GM19324 (cell line): ENCODE measurements around the gene VPS45.
"Not testable (repeated sequence)": the region's sequence is repeated elsewhere in the genome, so short reads cannot be mapped to it uniquely, and the experiment has no call there.

Experiments used
- ATAC-seq: cut with Tn5 transposase; IDR thresholded peaks from one replicate; pipeline ENCODE4 v1.9.1; 2021; ENCODE audit warnings: mild to moderate bottlenecking, moderate library complexity; ENCODE audit not compliant: unreplicated experiment, low FRiP score

VPS45 gene, protein sequence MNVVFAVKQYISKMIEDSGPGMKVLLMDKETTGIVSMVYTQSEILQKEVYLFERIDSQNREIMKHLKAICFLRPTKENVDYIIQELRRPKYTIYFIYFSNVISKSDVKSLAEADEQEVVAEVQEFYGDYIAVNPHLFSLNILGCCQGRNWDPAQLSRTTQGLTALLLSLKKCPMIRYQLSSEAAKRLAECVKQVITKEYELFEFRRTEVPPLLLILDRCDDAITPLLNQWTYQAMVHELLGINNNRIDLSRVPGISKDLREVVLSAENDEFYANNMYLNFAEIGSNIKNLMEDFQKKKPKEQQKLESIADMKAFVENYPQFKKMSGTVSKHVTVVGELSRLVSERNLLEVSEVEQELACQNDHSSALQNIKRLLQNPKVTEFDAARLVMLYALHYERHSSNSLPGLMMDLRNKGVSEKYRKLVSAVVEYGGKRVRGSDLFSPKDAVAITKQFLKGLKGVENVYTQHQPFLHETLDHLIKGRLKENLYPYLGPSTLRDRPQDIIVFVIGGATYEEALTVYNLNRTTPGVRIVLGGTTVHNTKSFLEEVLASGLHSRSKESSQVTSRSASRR

DNA sequence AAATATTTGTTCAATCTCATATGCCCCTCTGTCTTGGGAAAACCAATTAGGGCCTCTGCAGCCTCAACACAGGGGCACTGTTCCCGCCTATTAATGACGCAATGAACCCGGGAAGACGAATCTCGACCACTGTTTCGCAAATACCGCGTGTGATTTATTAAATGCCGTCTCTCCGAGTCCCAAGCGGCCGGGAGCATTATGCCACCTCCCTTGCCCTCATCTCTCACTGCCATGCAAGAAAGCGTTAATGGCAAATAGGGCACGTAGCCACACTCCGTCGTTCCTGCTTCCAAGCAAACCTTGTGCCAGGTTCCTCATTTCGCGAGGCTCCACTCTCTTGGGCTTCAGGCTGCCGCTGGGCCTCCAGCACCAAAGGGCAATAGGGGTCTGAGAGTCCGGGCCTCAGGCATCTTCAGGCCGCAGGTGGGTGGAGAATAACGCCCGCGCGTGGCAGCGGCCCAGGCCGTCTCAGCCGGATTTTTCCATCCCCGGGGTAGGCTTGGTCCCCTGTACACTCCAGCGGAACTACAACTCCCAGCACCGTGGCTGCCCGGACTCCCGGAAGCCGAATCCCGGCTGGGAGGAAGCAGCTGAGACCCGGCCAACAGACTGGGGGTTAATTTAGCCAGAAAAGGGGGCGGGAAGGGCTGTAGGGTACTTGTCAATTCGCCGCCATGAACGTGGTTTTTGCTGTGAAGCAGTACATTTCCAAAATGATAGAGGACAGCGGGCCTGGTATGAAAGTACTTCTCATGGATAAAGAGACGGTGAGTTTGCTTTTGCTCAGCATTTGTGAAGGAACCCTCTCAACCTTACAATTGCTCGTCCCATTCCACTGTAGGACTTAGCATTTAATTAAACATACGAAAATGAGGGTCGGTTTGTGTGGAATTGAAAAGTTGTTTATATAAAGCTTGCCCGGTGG, at the start of gene VPS45:
TSS of gene VPS45 (plus strand) at position 593 of the 925 bp plus-strand sequence. CDS start at position 675, 82 bp downstream.
- ATAC-seq, result peak; percentile 86

DNA sequence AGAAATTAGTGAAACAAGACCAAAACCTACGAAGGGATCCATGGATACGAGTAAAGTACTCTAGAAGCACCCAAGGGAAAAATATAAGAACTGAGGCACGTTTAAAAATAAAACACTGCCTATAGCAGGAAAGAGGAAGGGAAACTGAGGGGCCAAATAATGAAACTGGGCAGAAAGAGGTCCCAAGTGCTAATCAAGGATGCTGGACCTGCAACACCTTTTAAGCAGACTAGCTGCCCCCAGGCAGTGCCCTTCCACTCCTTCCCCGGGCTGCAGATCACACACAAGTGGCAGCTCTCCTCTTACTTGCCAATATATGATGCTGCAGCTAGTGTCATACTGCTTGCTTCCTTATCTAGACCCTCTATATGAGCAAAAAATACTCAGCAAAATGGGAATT, 49.4 kb upstream of the VPS45 start:
- no peak for ATAC-seq

DNA sequence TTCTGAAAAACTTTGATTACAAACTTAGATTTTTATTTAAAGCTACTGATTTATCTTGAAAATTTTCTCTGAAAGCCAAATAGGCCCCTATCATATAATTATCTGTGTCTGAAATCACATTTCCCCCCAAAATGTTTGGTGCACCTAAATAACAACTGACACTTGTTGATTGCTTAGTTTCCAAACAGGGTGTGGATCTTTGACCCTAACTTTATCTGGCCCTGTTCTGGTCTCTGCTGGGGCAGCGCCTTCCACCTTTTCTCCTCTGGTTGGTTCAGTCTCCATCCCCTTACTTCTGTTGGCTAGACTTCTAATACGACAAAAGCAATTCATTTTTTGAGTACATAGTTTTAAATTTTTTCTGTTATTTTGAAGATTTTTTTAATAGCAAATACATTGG, 46.9 kb upstream of the VPS45 start:
- ATAC-seq, result no peak

DNA sequence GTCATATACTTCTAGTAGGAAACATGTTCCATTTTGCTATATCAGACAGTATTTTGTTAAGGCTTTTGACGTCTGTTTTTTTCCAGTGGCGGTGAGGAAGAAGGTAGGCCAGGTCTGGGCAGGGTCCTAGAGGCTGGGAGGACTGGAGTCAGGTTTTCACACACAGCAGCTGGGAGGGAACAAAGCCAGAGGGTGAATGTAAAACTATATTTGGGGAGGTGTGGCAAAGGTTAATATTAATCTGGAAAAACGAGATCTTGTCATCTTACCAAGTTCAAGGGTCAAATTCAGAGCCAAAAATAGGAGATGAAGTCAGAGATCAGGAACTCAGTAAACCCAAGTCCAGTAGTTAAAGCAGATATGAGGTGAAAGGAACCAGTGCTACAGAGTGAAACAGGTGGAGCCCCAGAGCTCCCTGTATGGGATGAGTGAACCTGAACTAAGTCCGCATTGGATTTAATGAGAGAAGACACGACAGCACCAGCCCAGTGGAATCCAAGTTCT, 46.3 kb upstream of the VPS45 start:
- no peak for ATAC-seq

DNA sequence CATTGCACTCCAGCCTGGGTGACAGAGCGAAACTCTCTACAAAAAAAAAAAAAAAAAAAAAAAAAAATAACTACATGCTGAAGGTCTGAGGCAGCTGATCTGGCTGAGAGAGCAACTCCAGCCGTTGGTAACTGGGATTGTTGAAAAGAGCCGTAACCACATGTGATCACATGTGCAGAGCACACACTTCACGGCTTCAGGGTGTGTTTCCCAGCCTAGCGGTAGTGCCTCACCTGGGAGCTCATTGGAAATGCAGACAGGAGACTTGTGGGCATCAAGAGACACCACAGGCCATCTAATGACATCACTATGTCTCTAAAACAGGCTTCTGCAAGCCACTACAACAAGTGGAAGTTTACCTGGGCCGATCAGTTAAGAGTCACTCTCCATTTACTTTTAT, 45.2 kb upstream of the VPS45 start:
- no peak for ATAC-seq

DNA sequence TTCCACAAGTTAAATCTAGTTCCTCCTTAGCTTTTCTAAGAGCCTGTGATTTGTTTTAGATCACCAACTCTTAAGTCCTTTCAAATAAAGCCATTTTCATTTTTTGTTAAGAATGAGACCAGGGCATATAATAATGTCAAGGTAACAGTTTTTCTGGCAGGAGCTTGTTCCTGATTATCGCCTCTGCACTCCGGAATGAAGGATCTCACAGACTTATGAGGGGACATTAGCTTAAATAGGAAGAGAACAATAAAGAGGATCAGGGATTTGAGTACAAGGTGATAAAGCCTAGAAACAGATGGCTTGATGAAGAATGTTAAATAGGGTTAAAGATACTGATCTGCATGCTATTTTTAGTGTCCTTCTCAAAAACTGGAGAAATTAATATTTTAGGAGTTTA, 43.4 kb upstream of the VPS45 start:
- no peak for ATAC-seq

DNA sequence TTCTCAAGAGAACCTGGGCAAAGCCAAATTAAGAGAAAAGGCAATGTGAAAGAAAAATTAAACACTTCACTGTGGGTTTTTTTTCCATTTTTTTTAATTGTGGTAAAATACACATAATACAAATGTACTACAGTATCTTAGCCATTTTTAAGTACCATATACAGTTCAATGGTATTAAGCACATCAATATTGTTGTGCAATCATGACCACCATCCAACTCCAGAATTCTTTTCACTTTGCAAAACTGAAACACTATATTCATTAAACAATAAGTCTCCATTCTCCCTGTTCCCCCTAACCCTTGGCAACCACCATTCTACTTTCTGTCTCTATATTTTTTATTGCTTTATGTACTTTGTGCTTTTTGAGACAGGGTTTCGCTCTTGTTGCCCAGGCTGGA, 39.3 kb upstream of the VPS45 start:
- no peak for ATAC-seq

DNA sequence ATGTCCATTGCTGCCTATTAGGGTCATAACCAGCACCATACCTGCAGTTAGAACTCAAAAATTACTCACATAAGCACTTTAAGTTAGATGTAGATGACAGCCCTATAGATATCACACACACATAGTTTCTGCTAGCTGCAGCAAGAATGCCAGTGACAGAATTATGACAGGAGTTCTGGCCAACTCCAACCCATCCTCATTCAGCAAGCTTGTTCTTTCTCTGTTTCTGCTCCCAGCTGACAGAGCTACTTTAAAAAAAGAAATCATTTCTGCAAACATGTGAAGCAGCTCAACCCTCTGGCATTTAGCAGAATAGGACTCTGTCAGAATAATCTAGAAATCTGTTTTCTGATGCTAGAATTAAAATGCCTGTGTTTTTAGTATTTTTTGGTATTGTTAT, 33.2 kb upstream of the VPS45 start:
- no peak for ATAC-seq

DNA sequence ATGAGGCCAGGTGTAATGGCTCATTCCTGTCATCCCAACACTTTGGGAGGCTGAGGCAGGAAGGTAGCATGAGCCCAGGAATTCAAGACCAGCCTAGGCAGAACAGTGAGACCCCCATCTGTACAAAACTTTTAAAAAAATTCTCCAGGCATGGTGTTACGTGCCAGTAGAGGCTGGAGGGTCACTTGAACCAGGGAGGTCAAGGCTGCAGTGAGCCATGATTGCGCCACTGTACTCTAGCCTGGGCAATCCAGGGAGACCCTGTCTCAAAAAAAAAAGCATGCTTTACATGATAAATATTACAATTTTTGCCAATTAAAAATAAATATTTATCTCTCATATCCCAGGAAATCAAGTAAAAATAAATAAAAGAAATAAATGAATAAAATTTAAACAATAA, 17.6 kb upstream of the VPS45 start:
- no peak for ATAC-seq

DNA sequence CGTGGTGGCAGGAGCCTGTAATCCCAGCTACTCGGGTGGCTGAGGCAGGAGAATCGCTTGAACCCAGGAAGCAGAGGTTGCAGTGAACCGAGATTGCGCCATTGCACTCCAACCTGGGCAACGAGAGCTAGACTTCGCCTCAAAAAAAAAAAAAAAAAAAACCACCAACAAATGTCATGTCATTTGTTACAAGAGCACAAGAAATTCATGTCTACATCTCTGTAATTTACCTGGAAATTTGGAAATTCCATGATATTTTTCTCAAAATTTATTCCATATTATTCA, 16.5 kb upstream of the VPS45 start:
- no peak for ATAC-seq

DNA sequence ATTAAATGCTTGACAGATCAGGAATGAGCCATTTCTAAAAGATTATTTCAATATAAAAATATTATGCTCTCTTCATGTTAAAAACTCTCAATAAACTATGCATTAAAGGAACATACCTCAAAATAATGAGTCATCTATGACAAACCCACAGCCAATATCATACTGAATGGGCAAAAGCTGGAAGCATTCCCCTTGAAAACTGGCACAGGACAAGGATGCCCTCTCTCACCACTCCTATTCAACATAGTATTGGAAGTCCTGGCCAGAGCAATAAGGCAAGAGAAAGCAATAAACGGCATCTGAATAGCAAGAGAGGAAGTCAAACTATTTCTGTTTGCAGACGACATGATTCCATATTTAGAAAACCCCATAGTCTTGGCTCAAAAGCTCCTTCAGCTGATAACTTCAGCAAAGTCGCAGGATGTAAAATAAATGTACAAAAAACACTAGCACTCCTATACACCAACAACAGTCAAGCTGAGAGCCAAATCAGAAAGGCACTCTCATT, 15.6 kb upstream of the VPS45 start:
- not testable (repeated sequence) for ATAC-seq

DNA sequence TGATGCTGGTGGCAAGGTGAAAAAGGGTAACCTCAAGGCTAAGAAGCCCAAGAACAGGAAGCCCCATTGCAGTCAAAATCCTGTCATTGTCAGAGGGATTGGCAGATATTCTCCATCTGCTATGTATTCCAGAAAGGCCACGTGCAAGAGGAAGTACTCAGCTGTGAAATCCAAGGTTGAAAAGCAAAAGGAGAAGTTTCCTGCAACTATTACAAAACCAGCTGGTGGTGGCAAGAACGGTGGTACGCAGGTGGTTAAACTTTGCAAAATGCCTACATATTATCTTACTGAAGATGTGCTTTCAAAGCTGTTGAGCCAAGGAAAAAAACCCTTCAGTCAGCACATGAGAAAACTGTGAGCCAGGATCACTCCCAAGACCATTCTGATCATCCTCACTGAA, 13.7 kb upstream of the VPS45 start:
- no peak for ATAC-seq

DNA sequence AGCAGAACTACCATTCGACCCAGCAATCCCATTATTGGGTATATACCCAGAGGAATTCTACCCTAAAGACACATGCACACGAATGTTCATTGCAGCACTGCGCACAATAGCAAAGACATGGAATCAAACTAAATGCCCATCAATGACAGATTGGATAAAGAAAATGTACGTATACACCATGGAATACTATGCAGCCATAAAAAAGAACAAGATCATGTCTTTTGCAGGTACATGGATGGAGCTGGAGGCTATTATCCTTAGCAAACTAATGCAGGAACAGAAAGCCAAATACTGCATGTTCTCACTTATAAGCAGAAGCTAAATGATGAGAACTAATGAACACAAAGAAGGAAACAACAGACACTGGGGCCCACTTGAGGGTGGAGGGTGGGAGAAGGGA, 12.1 kb upstream of the VPS45 start:
- ATAC-seq, result not testable (repeated sequence)

DNA sequence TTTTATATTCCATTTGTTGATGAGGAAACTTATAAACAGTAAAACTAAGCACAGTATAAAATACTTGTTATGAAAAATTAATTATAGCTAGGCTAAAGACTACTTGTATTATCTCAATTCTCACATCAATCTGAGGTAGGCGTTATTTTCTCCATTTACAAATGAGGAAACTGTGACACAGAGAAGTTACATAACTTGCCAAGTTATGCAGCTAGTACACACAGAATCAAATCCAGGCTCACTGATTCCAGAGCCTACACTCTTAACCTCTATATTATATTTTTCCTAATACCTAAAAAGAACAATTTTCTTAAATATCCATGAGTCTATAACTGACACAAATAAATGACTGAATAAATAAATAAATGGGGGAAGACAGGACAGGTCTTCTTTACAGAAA, 11.2 kb upstream of the VPS45 start:
- no peak for ATAC-seq

DNA sequence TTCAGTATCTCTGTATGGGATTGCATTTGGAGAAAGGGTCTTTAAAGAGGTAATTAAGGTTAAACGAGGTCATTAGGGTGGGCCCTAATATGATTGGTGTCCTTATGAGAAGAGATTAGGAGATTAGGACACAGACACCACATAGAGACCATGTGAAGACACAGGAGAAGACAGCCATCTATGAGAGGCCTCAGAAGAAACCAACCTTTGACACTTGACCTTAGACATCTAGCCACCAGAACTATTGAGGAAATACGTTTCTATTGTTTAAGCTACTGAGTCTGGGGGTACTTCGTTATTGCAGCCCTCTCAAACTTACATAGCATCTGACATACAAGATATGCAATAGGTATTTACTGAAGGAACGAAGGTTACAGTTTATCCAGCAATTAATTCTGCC, 7.3 kb upstream of the VPS45 start:
- no peak for ATAC-seq

DNA sequence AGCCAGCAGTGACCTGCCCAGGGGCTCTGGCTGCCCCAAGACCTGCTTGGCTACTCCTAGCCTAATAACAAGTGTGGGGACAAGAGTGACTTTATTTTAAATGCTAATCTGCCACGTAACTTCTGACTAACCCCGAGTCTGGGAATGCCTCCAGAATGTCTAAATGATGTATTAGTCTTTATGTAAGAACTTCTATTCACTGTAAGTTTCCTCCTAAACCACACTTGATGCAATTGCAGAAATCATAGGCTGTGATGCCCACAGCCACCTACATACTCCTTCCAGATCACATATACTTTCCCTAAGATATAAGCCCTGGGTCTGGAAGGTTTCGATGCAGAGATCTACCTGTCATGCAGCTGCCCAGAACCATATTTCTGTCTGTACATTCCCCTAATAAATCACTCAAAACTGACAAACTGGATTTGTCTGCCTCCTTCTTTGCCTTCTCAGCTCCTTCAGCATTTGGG, 5.9 kb upstream of the VPS45 start:
- ATAC-seq, result no peak

DNA sequence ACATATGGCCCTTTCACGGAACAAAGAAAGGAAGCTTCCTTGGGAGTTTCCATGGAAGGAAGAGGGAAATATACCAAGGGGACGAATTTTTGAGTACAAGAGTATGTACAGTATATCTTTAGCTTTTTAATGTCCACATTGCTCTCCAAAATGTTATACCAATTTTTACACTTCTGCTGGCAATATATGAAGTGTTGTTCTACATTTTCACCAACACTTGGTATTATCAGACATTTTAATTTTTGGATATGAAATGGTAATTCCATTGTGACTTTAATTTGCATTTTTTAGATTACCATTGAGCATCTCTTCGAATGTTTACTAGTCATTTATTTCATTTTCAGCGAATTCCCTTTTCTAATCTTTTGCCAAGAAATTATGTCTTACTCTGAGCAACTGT, 5.5 kb upstream of the VPS45 start:
- no peak for ATAC-seq

DNA sequence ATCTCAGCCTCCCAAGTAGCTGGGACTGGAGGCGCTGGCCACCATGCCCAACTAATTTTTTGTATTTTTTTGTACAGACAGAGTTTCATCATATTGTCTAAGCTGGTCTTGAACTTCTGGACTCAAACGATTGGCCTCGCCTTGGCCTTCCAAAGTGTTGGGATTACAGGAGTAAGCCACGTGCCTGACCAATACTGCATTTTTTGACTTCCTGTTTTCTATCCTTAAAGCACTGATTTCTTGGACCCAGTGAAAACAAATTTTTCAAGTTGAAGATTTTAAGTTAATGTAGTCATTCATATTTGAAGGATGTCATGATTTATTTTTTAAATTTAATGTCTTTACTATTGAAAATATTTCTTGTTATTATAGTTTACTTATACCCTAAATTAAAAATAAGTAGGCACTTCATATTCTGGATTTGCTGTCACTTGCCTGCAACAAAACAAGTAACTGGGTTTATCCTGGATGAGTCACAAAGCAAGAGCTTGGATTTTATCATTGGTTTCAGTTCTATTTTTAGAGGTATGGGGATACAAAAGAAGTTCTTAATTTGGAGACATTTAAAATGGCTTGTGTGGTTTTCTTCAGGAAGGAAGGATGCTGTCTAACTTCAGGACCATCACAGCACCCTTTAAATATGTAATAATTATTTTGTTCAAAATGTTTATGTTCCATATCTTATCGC, 2.2 kb upstream of the VPS45 start:
- ATAC-seq, result no peak

DNA sequence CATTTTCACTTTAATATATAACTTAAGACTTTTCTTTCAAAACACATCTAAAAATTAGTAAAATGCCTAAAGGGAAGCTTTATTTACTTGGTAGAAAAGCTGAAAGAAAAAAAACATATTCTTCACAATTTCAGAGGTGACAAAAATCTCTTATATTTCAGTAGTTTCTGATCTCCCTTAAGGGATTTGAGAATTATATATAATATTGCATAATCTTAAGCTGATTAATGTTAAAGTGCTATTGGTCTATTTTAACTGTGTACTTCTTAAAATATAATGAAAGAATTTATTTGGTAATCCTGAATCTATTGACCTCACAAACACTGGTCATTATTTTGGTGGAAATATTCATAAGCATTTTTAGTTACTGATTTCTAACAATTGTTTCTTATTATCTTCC, 1.2 kb upstream of the VPS45 start:
- no peak for ATAC-seq

DNA sequence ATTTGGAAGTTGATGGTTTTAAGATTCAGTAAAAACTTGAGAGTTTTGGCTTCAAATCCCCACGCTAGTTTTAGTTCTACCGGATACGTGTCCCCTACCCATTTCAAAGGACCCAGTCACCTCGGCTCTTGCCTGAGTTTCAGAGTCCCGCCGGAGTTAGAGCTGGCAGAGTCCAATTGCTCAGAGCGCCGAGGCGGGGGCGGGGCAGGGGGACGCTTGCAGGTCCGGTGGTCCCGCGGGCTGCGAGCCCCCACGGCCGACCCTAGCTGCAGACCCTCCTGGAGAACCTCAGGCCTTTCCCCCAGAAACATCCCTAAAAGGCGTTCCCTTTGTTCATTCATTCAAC, 765 bp upstream of the VPS45 start:
- no peak for ATAC-seq

DNA sequence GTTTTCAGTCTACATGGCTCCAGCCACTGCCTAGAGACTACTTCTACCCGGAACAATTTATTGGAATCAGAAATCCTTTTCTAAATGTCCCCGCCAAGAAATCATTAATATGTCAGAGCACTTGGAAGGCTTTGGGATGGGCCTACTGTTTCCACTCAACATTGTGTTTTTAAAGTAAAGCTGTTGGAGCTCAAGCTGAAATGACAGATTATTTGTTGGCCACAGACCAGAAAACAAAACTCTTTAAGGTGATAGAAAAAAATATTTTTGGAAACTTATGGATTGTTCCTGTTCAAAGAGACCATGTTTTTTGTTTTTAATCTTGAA, 496 bp downstream of the VPS45 start:
- no peak for ATAC-seq
